ENCODE measurements around the gene SNCAIP.
"Not testable (repeated sequence)": the region's sequence is repeated elsewhere in the genome, so short reads cannot be mapped to it uniquely, and the experiment has no call there.

SNCAIP gene

GRCh38 chr5:122470365-122470764, 158.3 kb downstream of the SNCAIP start:
- DNase-seq = no peak

DNA sequence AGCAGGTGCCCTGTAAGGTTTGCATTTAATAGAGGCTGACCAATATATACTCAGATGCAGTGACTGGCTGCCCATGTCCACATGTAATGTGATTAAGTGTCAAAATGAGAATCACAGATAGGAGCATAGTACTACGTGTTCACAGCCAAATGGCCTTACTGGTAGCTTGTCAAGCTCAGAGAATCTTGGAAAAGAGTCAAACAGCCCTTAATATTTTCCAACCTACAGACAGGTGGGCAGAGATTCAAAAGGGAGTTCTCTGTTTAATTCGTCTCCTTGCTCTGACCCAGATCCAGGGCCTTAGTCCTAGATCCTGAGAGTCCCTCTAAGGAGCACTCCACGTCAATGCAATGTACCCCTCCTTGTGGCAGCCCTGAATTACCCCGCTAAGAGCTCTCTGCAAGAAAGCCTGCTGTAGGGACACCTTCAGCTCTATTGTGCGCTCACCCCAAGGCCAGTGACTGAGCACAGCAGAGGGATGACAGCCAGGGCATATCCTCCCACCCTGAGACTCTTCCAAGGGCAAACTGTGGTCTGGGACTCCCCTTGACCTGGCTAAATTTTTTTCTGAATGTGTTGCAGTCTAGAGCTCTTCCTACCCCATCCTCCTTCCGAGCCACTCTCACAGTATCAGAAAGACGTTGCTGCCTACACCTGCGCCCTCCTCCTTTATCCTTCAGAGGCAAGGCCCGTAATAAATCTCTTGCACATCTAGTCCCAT, 159.2 kb downstream of the SNCAIP start:
- no peak for DNase-seq

GRCh38 chr5:122471752-122472061, 159.7 kb downstream of the SNCAIP start:
- DNase-seq = no peak

DNA sequence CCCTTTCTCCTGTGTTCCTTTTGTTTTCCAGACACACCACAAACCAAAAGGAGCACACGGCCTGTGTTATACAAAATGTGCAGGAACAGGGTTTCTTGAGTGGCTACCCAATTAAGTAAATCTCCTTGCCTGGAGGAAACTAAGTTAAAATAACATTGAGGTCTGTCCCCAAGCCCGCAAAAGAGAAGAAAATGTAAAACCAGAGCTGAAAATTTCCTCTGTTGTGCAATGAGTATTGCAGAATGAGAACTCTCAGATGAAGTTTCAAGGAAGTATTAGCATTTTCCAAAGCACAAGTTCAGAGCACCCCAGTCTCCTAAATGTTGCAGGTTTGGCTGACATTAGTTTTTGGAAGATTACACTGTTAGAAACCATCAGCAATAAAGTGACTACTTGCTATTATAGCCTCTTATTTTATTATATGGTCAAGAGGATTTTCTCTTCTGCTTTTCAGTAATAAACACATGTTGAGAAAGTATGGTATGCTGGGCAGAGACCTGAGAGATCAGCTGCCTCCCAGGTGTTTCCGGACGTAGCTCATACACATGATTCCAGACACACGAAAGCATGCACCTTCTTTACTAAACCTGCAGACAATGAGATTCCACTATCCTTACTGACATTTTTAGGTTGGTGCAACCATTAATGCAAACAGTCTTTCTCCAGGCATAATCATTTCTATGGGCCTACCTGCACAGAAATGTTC, 161.3 kb downstream of the SNCAIP start:
- no peak for DNase-seq

DNA sequence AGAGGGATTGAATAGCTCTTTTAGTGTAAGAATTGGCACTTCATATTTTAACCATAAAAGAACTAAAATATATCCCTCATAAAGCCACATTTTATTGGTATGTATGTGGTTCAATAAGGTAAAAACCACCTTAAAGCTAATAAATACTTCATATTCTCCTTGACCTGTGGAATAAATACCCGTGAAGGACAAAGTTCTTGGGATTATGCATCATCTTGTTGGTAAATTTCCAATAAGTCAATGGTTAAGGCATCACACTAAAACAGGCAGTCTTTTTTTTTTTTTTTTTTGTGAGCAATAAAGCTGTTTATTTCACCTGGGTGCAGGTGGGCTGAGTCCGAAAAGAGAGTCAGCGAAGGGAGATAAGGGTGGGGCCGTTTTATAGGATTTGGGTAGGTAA, 161.9 kb downstream of the SNCAIP start:
- no peak for DNase-seq

GRCh38 chr5:122478741-122479442, 166.9 kb downstream of the SNCAIP start:
- no peak for DNase-seq

GRCh38 chr5:122480146-122480545, 168.1 kb downstream of the SNCAIP start:
- no peak for DNase-seq

DNA sequence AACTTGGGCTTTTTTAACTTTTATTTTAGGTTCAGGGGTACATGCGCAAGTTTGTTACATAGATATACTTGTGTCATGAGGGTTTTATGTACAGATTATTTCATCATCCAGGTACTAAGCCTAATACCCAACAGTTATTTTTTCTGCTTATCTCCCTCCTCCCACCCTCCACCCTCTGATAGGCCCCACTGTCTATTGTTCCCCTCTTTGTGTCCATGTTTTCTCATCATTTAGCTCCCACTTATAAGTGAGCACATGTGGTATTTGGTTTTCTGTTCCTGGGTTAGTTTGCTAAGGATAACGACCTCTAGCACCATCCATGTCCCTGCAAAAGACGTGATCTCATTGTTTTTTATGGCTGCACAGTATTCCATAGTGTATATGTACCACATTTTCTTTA, 172.1 kb downstream of the SNCAIP start:
- DNase-seq = no peak

- DNase-seq = no peak
Observed at GRCh38 chr5:122485226-122485625, 173.2 kb downstream of the SNCAIP start.

- DNase-seq = not testable (repeated sequence)
Observed at GRCh38 chr5:122486616-122487015, 174.6 kb downstream of the SNCAIP start.

DNA sequence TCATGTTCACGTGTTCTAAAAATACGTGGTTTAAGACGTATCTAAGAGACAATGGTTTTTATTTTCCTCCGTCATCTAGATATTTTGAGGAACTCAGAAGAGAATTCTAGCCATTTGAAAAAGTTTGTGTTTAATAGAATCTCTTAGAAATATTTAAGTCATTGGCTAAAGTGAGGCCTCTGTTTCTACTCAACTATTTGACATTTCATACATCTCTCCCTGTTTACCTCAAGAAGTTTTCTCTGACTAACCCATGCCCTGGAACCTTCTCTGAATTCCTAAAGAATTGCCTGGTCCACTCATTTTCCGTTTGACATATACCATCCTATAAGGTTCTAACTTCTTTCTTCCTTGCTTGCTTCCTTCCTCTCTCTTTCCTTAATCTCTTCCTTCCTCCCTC, 178.7 kb downstream of the SNCAIP start:
- DNase-seq = no peak

DNA sequence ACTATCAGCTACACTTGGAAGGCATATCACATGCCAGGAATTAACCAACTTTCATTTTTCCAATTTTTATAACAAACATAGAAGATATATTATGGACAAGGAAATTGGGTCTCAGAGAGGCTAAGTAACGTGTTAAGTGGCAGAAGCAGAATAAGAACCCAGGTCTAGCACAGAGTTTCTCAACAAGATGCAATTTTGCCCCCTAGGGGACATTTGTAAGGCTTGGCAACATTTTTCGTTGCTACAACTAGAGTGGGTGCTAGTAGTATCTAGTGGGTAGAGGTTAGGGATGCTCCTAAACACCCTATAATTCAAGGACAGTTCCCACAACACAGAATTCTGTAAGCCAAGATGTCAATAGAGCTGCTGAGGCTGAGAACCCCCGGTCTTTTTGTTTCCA, 180.6 kb downstream of the SNCAIP start:
- DNase-seq = no peak

DNA sequence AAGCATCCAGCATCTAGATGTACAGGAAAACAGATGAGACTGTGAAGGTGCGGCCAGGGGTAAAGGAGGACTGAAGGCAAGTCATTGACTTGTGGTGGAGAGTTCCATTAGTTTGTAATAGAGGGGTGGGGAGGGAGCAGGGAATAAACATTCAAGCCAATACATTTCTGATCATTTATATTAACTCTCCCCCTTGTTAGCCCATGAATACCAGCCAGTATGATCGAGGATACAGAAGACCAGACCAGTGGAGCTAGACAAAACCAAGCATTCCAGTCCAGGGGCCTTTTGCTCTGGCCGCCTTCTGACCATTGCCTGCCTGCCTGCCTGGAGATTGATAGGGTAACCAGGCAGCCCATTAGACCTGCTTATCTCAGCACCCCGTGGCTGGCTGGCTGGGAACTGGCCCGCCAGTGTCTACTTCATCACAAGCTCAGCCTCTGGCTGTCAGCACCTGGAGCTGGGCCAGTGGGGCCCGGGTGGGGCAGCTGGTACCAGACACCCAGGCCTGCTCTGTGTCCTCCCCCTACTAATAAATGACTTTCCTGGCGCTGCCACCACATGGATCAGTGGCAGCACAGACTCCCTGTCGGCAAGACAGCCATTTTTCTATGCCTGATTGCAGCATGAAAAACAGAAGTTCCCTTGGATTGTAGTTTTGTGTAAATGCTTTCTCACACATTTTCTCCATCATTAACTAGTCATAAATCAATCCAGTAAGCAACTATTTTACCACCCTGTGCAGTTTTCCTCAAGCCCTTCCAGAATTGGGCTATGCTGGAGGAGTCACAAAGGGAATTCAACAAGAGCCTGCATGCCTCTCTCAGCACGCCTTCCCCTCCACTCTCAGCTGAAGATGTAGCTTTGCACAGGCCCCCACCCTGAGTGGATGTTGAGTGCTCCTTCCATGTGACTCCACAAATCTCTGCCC, 181.3 kb downstream of the SNCAIP start:
- no peak for DNase-seq

DNA sequence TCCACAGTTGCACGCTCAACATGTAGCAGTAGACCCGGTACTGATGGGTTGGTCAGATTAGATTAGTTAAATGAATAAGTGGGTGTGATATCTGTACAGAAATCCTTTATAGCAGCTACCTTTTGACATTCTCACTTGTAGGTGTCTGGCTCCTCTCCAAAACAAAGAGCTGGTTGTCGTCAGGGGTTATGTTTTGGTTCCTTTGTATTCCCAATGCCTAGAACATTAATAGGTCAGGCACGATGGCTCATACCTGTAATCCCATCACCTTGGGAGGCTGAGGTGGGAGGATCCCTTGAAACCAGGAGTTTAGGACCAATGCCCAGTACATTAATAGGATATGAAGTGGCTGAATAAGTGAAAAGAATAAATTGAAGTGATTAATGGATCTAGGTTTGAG, 182.1 kb downstream of the SNCAIP start:
- no peak for DNase-seq

- no peak for DNase-seq
Observed at GRCh38 chr5:122498163-122498562, 186.1 kb downstream of the SNCAIP start.

GRCh38 chr5:122499585-122499984, 187.5 kb downstream of the SNCAIP start:
- DNase-seq = no peak

- DNase-seq = no peak
Observed at GRCh38 chr5:122500245-122501088, 188.4 kb downstream of the SNCAIP start.

GRCh38 chr5:122501089-122501435, 189.0 kb downstream of the SNCAIP start:
- no peak for DNase-seq

GRCh38 chr5:122507045-122507444, 195.0 kb downstream of the SNCAIP start:
- DNase-seq = no peak

GRCh38 chr5:122507581-122507980, 195.5 kb downstream of the SNCAIP start:
- DNase-seq = no peak

GRCh38 chr5:122508623-122509022, 196.6 kb downstream of the SNCAIP start:
- DNase-seq = no peak
